Progenitor cell of endocrine pancreas (in vitro differentiated cells): Measurements from ENCODE around the gene MSI2. TPM values are rescaled to one million over a fixed set of nuclear protein-coding genes. Genes with fewer than 3 reads are reported as not detected.

Experiments
- DNase-seq: peaks from one replicate; pipeline ENCODE4 v3.0.0; 2021; ENCODE audit warnings: low spot score; ENCODE audit not compliant: unreplicated experiment
- H3K27ac Mint-ChIP-seq: 2 replicates; pipeline ENCODE4 v1.8.0; 2021; ENCODE audit warnings: mild to moderate bottlenecking, moderate library complexity, mixed read lengths
- H3K27me3 Mint-ChIP-seq: 2 replicates; pipeline ENCODE4 v1.8.0; 2021; ENCODE audit warnings: mixed read lengths
- H3K36me3 Mint-ChIP-seq: 2 replicates; pipeline ENCODE4 v1.8.0; 2022; ENCODE audit warnings: mixed read lengths; ENCODE audit not compliant: insufficient read depth
- H3K4me1 Mint-ChIP-seq: 2 replicates; pipeline ENCODE4 v1.8.0; 2021; ENCODE audit warnings: low read depth, mixed read lengths
- H3K4me3 Mint-ChIP-seq: 2 replicates; pipeline ENCODE4 v1.8.0; 2021; ENCODE audit warnings: low read depth, mild to moderate bottlenecking, moderate library complexity, mixed read lengths
- H3K9me3 Mint-ChIP-seq: 2 replicates; pipeline ENCODE4 v1.8.0; 2021; ENCODE audit warnings: low read depth, mixed read lengths
- CTCF ChIP-seq: fragments of 200-600 bp; sonication (generic); IDR thresholded peaks from one replicate; pipeline ENCODE4 v1.5.0; 2021; ENCODE audit warnings: antibody characterized with exemption, mild to moderate bottlenecking; ENCODE audit not compliant: unreplicated experiment
- total RNA-seq: library from RNA; stranded (reverse); gene quantifications from 2 replicates; pipeline ENCODE4 v1.2.1, GENCODE V29; 2021

MSI2 gene
- total RNA-seq, 1 donor from 2014 or later, result 164 TPM

- TF ChIP-seq CTCF, result no peak
- Mint-ChIP-seq H3K27ac (no peak overlapping the region), H3K9me3 (no peaks in the 10 kb centered on the region), H3K4me3 (no peak overlapping the region), H3K4me1 (peaks cover 4% of the 10 kb centered on the region), H3K27me3 (no peaks in the 10 kb centered on the region), H3K36me3 (peaks cover 10% of the 10 kb centered on the region)
- DNase-seq, result no peak
Observed at GRCh38 chr17:57675427-57676387, 419.4 kb downstream of the MSI2 start.

GRCh38 chr17:57676543-57676942 is 420.2 kb downstream of the MSI2 start:
- Mint-ChIP-seq H3K27ac (no peak overlapping the region), H3K27me3 (no peaks in the 10 kb centered on the region), H3K4me3 (no peak overlapping the region), H3K36me3 (peaks cover 10% of the 10 kb centered on the region), H3K4me1 (peaks cover 4% of the 10 kb centered on the region), H3K9me3 (no peaks in the 10 kb centered on the region)
- TF ChIP-seq CTCF, result no peak
- DNase-seq, result no peak

GRCh38 chr17:57677301-57677700 is 421.0 kb downstream of the MSI2 start:
- Mint-ChIP-seq H3K4me3 (no peak overlapping the region), H3K9me3 (no peaks in the 10 kb centered on the region), H3K27ac (no peak overlapping the region), H3K36me3 (peaks cover 9% of the 10 kb centered on the region), H3K27me3 (no peaks in the 10 kb centered on the region), H3K4me1 (peaks cover 4% of the 10 kb centered on the region)
- DNase-seq, result no peak
- TF ChIP-seq CTCF, result no peak

- TF ChIP-seq CTCF, result no peak
- Mint-ChIP-seq H3K4me1 (peaks cover 3% of the 10 kb centered on the region), H3K9me3 (no peaks in the 10 kb centered on the region), H3K27me3 (no peaks in the 10 kb centered on the region), H3K4me3 (no peak overlapping the region), H3K27ac (no peak overlapping the region), H3K36me3 (peaks cover 13% of the 10 kb centered on the region)
- DNase-seq, result no peak
Observed at GRCh38 chr17:57677858-57678257, 421.5 kb downstream of the MSI2 start.

- H3K27me3 Mint-ChIP-seq, result no peaks in the 10 kb centered on the region
- H3K4me1 Mint-ChIP-seq, result no peaks in the 10 kb centered on the region
- no peaks in the 10 kb centered on the region for H3K9me3 Mint-ChIP-seq
- no peak overlapping the region for H3K27ac Mint-ChIP-seq
- DNase-seq, result no peak
- H3K4me3 Mint-ChIP-seq, result no peak overlapping the region
- peaks cover 16% of the 10 kb centered on the region for H3K36me3 Mint-ChIP-seq
- no peak for TF ChIP-seq CTCF
Observed at GRCh38 chr17:57678393-57678792, 422.1 kb downstream of the MSI2 start.
